Thyroid gland (tissue), 4 donors: Measurements from ENCODE around the gene ASZ1. TPM values are rescaled to one million over a fixed set of nuclear protein-coding genes. Genes with fewer than 3 reads are reported as not detected.
A peak's percentile ranks its signal among the peaks of the same experiment; 100 is the strongest.

Experiments
- DNase-seq, 2 donors: peaks; one replicate each; pipeline ENCODE4 v3.0.0-alpha.2; 2019
- H3K27ac ChIP-seq, 3 donors: fragments of 200-600 bp; sonication (generic); 1 replicate in 2 of 3; 2 replicates in 1 of 3; pipeline ENCODE4 v1.5.1; 2016 to 2019; ENCODE audit warnings: mild to moderate bottlenecking in 1 of 3, moderate library complexity in 1 of 3
- H3K27me3 ChIP-seq: fragments of 200-600 bp; sonication (generic); one replicate; pipeline ENCODE4 v1.5.1; 2019
- H3K36me3 ChIP-seq, 2 donors: fragments of 200-600 bp; sonication (generic); one replicate each; pipeline ENCODE4 v1.5.1; 2016 to 2019
- H3K4me1 ChIP-seq, 2 donors: fragments of 200-600 bp; sonication (generic); one replicate each; pipeline ENCODE4 v1.5.1; 2017 to 2019
- H3K4me3 ChIP-seq, 3 donors: fragments of 200-600 bp; sonication (generic); replicated peaks in 1 of 3; 1 replicate in 2 of 3; 2 replicates in 1 of 3; pipeline ENCODE4 v1.5.1; 2016; ENCODE audit warnings: mild to moderate bottlenecking in 1 of 3
- H3K9me3 ChIP-seq: fragments of 200-600 bp; sonication (generic); one replicate; pipeline ENCODE4 v1.5.1; 2017
- CTCF ChIP-seq, 6 experiments: fragments of 200-600 bp in 3 of 6; fragments of 450-650 bp in 3 of 6; sonication (generic) in 3 of 6; IDR thresholded peaks; one replicate each; pipeline ENCODE4 v1.5.1; 2016 to 2019; ENCODE audit warnings: antibody characterized with exemption in 6 of 6, mild to moderate bottlenecking in 2 of 6, inconsistent platforms in 1 of 6, moderate library complexity in 1 of 6
- POLR2A ChIP-seq, 2 donors: fragments of 450-650 bp; IDR thresholded peaks; one replicate each; pipeline ENCODE4 v1.6.1; 2017; ENCODE audit warnings: antibody characterized with exemption in 2 of 2, mild to moderate bottlenecking in 2 of 2, moderate library complexity in 1 of 2
- WGBS, 2 donors: methylation state at CpG; one replicate each; pipeline ENCODE4 v1.1.5; 2017; 5-methylcytosine and 5-hydroxymethylcytosine counted together
- intact Hi-C: fragments of 100-400 bp; cut with DNase I; formaldehyde crosslinking; loops from one replicate; pipeline ENCODE4 v1.15.1; 2023
- total RNA-seq, 4 donors: library from RNA; depleted of rRNA; stranded (reverse); fragments of >200 nt; gene quantifications; one replicate each; pipeline ENCODE4 v1.2.3, GENCODE V29; 2016

Gene ASZ1
- total RNA-seq, 4 donors from 2014 or later, result not detected

GRCh38 chr7:117332031-117332430 lies 95.3 kb downstream of the ASZ1 start:
- TF ChIP-seq CTCF (IDR thresholded peaks at IDR 0.05), result no peak
- TF ChIP-seq POLR2A (IDR thresholded peaks at IDR 0.05), result no peak

GRCh38 chr7:117325836-117326235 lies 101.5 kb downstream of the ASZ1 start:
- 73 to 77% methylated on average over 1 of the region's 1 CpG for WGBS, 2 donors
- H3K27me3 ChIP-seq, result peaks cover 4% of the 10 kb centered on the region
- no peak for TF ChIP-seq POLR2A (IDR thresholded peaks at IDR 0.05)
- no peak for TF ChIP-seq CTCF (IDR thresholded peaks at IDR 0.05)
- H3K36me3 ChIP-seq, result no peaks in the 10 kb centered on the region
- no peak for DNase-seq
- H3K27ac ChIP-seq, result no peak overlapping the region
- H3K4me1 ChIP-seq, result peaks cover 9 to 19% of the 10 kb centered on the region in 2 donors
- H3K4me3 ChIP-seq, result no peak overlapping the region
- no peaks in the 10 kb centered on the region for H3K9me3 ChIP-seq
- intact Hi-C loops, result no loop called here

More at GRCh38 chr7:117332031-117332430, 95.3 kb downstream of the ASZ1 start:
- no peak for DNase-seq
- Histone ChIP-seq H3K27ac (no peak overlapping the region), H3K9me3 (no peaks in the 10 kb centered on the region), H3K4me1 (no peaks in the 10 kb centered on the region), H3K36me3 (no peaks in the 10 kb centered on the region), H3K4me3 (no peak overlapping the region), H3K27me3 (no peaks in the 10 kb centered on the region)
- intact Hi-C loops, result no loop called here

GRCh38 chr7:117324960-117325359 lies 102.3 kb downstream of the ASZ1 start:
- DNase-seq, result no peak
- intact Hi-C loops, result no loop called here
- Histone ChIP-seq H3K27ac (no peak overlapping the region), H3K4me3 (no peak overlapping the region), H3K36me3 (no peaks in the 10 kb centered on the region), H3K9me3 (no peaks in the 10 kb centered on the region), H3K27me3 (peaks cover 4% of the 10 kb centered on the region), H3K4me1 (peaks cover 9 to 19% of the 10 kb centered on the region in 2 donors)
- no peak for TF ChIP-seq POLR2A (IDR thresholded peaks at IDR 0.05)
- no peak for TF ChIP-seq CTCF (IDR thresholded peaks at IDR 0.05)
- 47 to 60% methylated on average over 4 of the region's 4 CpGs for WGBS, 2 donors

GRCh38 chr7:117323851-117324711 lies 103.2 kb downstream of the ASZ1 start:
- Histone ChIP-seq H3K27me3 (peaks cover 4% of the 10 kb centered on the region), H3K36me3 (no peaks in the 10 kb centered on the region), H3K27ac (no peak overlapping the region), H3K4me1 (peaks cover 9 to 19% of the 10 kb centered on the region in 2 donors), H3K4me3 (peak overlapping the region in 2 of 3 donors; percentile 9 to 25), H3K9me3 (no peaks in the 10 kb centered on the region)
- WGBS, 2 donors, result 0 to 1% methylated on average over 17 to 53 of the region's 67 CpGs
- TF ChIP-seq POLR2A (IDR thresholded peaks at IDR 0.05) (no peak), CTCF (IDR thresholded peaks at IDR 0.05) (no peak)
- intact Hi-C loops, result no loop called here
- peak; percentile 53 to 55 for DNase-seq

- no peak for DNase-seq
- H3K9me3 ChIP-seq, result no peaks in the 10 kb centered on the region
- peak overlapping the region in 1 of 3 donors; percentile 25 for H3K4me3 ChIP-seq
- no peak overlapping the region for H3K27ac ChIP-seq
- peaks cover 4% of the 10 kb centered on the region for H3K27me3 ChIP-seq
- TF ChIP-seq POLR2A (IDR thresholded peaks at IDR 0.05) (no peak), CTCF (IDR thresholded peaks at IDR 0.05) (no peak)
- intact Hi-C loops, result no loop called here
- H3K36me3 ChIP-seq, result no peaks in the 10 kb centered on the region
- H3K4me1 ChIP-seq, result peaks cover 9 to 19% of the 10 kb centered on the region in 2 donors
- 1% methylated on average over 19 to 24 of the region's 25 CpGs for WGBS, 2 donors
Measured at GRCh38 chr7:117323305-117323850, 103.9 kb downstream of the ASZ1 start.
